K562 (cell line): ENCODE data around the gene ANKRD16. TPM values are rescaled to one million over a fixed set of nuclear protein-coding genes. Genes with fewer than 3 reads are reported as not detected.
A peak's percentile ranks its signal among the peaks of the same experiment; 100 is the strongest.

ENCODE experiments used
- CCNT2 ChIP-seq: IDR thresholded peaks from 2 replicates; pipeline ENCODE4 v1.6.1; 2011; ENCODE audit warnings: borderline replicate concordance, low read depth, mild to moderate bottlenecking, moderate library complexity, mixed read lengths, low read length; ENCODE audit not compliant: insufficient read length; ENCODE audit errors: extremely low read depth
- CXXC5 ChIP-seq: fragments of 250-450 bp; sonication (Bioruptor Pico); IDR thresholded peaks from 2 replicates; pipeline ENCODE4 v1.8.0; 2022; ENCODE audit warnings: inconsistent platforms, mild to moderate bottlenecking, moderate library complexity
- ELF2 ChIP-seq: fragments of 250-450 bp; sonication (Bioruptor Pico); IDR thresholded peaks from 2 replicates; pipeline ENCODE4 v1.5.0; 2021; ENCODE audit warnings: mild to moderate bottlenecking
- ETV1 ChIP-seq: fragments of 450-650 bp; conservative IDR thresholded peaks from 2 replicates; pipeline ENCODE4 v1.6.1; 2016; ENCODE audit warnings: missing genetic modification characterization, control low read depth, low read depth, missing compliant biosample characterization
- FOS ChIP-seq: IDR thresholded peaks from 3 replicates; pipeline ENCODE4 v1.6.1; 2011; ENCODE audit not compliant: insufficient read length; ENCODE audit errors: extremely low read depth
- L3MBTL2 ChIP-seq: fragments of 450-650 bp; IDR thresholded peaks from 2 replicates; pipeline ENCODE4 v1.6.1; 2016; ENCODE audit warnings: mild to moderate bottlenecking, moderate library complexity
- NONO ChIP-seq, 2 experiments: fragments of 200-400 bp in 1 of 2; fragments of 450-650 bp in 1 of 2; formaldehyde crosslinking in 1 of 2; IDR thresholded peaks; 2 replicates each; pipeline ENCODE4 v1.6.1; 2017; ENCODE audit warnings: low read depth in 2 of 2, mild to moderate bottlenecking in 2 of 2, moderate library complexity in 2 of 2, low read length in 1 of 2
- PHF20 ChIP-seq: fragments of 450-650 bp; IDR thresholded peaks from 2 replicates; pipeline ENCODE4 v1.6.1; 2018; ENCODE audit not compliant: partially characterized antibody
- RB1 ChIP-seq: fragments of 450-650 bp; IDR thresholded peaks from 2 replicates; pipeline ENCODE4 v1.6.1; 2017; ENCODE audit warnings: low read depth, mild to moderate bottlenecking
- RBFOX2 ChIP-seq: fragments of 200-400 bp; formaldehyde crosslinking; IDR thresholded peaks from 2 replicates; pipeline ENCODE4 v1.6.1; 2017; ENCODE audit warnings: low read depth, mild to moderate bottlenecking, low read length, moderate library complexity
- RFX1 ChIP-seq: fragments of 450-650 bp; IDR thresholded peaks from 2 replicates; pipeline ENCODE4 v1.6.1; 2016; ENCODE audit warnings: mild to moderate bottlenecking, moderate library complexity
- SPI1 ChIP-seq: IDR thresholded peaks from 2 replicates; pipeline ENCODE4 v1.6.1; 2011; ENCODE audit warnings: low read depth, low read length, control low read depth, borderline replicate concordance
- ZNF143 ChIP-seq: sonication (generic); formaldehyde crosslinking; IDR thresholded peaks from 2 replicates; pipeline ENCODE4 v1.9.0; 2022; ENCODE audit warnings: mild to moderate bottlenecking, missing genetic modification reagents
- polyA plus RNA-seq, 8 experiments: library from polyadenylated mRNA; depleted of rRNA in 4 of 8; stranded (reverse) in 5 of 8; unstranded in 3 of 8; fragments of >200 nt; fragmentation: Nextera tagmentation in 2 of 8; fragmentation: Illumina TruSeq in 1 of 8; extraction: Ambion mirVana in 2 of 8; extraction: Trizol in 1 of 8; gene quantifications; 2 replicates each; pipeline versions ENCODE4 v1.2.1 to v1.2.3, GENCODE V29; 2011 to 2014; ENCODE audit warnings: inconsistent platforms in 1 of 8, missing spikeins in 1 of 8
- total RNA-seq, 7 experiments: library from RNA; depleted of rRNA in 6 of 7; stranded (reverse); fragments of >200 nt in 6 of 7; fragmentation: Illumina TruSeq in 2 of 7; extraction: Trizol in 2 of 7; gene quantifications; 2 replicates each; pipeline versions ENCODE4 v1.2.1 to v1.2.3, GENCODE V29; 2011 to 2021; ENCODE audit warnings: low replicate concordance in 1 of 7
- TF ChIP-seq, protein P1 (sequence below): fragments of 450-650 bp; IDR thresholded peaks from 2 replicates; pipeline ENCODE4 v1.6.1; 2017; ENCODE audit warnings: antibody characterized with exemption
- TF ChIP-seq, protein P2 (sequence below): sonication (generic); formaldehyde crosslinking; IDR thresholded peaks from 2 replicates; pipeline ENCODE4 v1.9.0; 2022; ENCODE audit warnings: mild to moderate bottlenecking, missing genetic modification reagents
- TF ChIP-seq, protein P3 (sequence below), 3 experiments: fragments of 200-800 bp in 1 of 3; fragments of 250-450 bp in 1 of 3; fragments of 450-650 bp in 1 of 3; sonication (Bioruptor Pico) in 1 of 3; sonication (Bioruptor generic) in 1 of 3; formaldehyde crosslinking in 1 of 3; IDR thresholded peaks; 2 replicates each; pipeline versions ENCODE4 v1.6.1 to v1.8.0; 2016 to 2022; ENCODE audit warnings: mild to moderate bottlenecking in 2 of 3, missing genetic modification characterization in 2 of 3, missing compliant biosample characterization in 1 of 3, moderate library complexity in 1 of 3
- TF ChIP-seq, protein P4 (sequence below): fragments of 150-350 bp; IDR thresholded peaks from 2 replicates; pipeline ENCODE4 v1.6.1; 2014; ENCODE audit warnings: low read depth, mild to moderate bottlenecking, low read length, borderline replicate concordance

ANKRD16 gene
- total and polyA plus RNA-seq, 9 of the 15 experiments (the other 6 are each of a cell fraction or from before 2014, with no cell fraction given), result 1.5 to 16.0 (median 9.5) TPM

DNA sequence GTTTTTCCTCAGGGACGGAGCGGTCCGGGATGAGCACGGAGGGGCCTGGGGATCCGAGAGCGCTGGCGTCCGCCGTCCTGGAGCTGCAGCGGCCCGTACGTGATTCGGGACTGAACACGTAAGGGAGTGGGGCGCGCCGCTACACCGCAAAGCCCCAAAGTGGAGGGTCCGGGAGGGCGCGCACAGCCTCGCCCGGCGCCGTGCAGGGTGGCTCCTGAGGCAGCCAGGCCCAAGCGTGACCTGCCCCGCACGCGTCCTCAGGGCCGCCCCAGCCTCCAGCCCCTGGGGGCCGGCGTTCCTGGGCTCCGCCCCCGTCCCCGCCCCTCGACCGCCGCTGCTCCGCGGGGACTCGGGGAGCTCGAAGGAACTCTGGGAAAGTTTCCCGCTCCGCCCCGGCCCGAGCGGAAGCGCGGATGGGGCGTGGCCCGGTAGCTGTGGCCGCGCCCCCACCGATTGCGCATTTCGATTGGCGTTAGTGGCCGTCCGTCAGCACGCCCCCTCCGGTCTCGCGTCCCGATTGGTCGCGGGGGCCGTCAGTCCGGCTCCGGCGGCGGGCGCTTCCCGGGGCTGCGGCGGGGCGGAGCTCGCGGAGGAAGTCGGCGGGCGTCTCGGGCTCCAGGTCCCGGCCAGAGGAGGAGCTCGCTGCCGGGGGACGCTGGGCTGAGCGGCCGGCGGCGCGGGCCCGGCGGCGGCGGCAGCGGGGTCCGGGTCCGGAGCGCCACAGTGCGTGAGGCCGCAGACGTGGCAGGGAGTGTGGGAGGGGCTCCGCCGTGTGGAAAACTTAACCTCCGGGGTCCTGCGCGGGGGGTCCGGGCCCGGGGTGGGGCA lies at the start of gene ANKRD16, which contains the start of gene FBH1 (continued):
- TF ChIP-seq, protein P1, sequence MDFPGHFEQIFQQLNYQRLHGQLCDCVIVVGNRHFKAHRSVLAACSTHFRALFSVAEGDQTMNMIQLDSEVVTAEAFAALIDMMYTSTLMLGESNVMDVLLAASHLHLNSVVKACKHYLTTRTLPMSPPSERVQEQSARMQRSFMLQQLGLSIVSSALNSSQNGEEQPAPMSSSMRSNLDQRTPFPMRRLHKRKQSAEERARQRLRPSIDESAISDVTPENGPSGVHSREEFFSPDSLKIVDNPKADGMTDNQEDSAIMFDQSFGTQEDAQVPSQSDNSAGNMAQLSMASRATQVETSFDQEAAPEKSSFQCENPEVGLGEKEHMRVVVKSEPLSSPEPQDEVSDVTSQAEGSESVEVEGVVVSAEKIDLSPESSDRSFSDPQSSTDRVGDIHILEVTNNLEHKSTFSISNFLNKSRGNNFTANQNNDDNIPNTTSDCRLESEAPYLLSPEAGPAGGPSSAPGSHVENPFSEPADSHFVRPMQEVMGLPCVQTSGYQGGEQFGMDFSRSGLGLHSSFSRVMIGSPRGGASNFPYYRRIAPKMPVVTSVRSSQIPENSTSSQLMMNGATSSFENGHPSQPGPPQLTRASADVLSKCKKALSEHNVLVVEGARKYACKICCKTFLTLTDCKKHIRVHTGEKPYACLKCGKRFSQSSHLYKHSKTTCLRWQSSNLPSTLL, result no peak
- TF ChIP-seq, protein P2, sequence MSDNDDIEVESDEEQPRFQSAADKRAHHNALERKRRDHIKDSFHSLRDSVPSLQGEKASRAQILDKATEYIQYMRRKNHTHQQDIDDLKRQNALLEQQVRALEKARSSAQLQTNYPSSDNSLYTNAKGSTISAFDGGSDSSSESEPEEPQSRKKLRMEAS (CRISPR knock-in tag), result peak; percentile 89
- TF ChIP-seq PHF20 (peak; percentile 34), ELF2 (CRISPR knock-in tag) (peak; percentile 10; the same call in 1 of the 2 replicates), FOS (peak; percentile 98), RBFOX2 (peak; percentile 89), L3MBTL2 (peak; percentile 85), RB1 (peak; percentile 96), ZNF143 (CRISPR knock-in tag) (peak; percentile 68; the same call in 1 of the 2 replicates), CCNT2 (peak; percentile 86), ETV1 (tag) (peak; percentile 80), CXXC5 (CRISPR knock-in tag) (peak; percentile 100), SPI1 (peak; percentile 48; the same call in 1 of the 2 replicates), NONO (IDR thresholded peaks at IDR 0.05; ENCODE audit: low read depth in 2 of 2, low read length in 1 of 2) (peak; percentile 13 to 79; a peak in 2 of 4 replicates), RFX1 (peak; percentile 32; the same call in 1 of the 2 replicates)
- TF ChIP-seq, protein P3, sequence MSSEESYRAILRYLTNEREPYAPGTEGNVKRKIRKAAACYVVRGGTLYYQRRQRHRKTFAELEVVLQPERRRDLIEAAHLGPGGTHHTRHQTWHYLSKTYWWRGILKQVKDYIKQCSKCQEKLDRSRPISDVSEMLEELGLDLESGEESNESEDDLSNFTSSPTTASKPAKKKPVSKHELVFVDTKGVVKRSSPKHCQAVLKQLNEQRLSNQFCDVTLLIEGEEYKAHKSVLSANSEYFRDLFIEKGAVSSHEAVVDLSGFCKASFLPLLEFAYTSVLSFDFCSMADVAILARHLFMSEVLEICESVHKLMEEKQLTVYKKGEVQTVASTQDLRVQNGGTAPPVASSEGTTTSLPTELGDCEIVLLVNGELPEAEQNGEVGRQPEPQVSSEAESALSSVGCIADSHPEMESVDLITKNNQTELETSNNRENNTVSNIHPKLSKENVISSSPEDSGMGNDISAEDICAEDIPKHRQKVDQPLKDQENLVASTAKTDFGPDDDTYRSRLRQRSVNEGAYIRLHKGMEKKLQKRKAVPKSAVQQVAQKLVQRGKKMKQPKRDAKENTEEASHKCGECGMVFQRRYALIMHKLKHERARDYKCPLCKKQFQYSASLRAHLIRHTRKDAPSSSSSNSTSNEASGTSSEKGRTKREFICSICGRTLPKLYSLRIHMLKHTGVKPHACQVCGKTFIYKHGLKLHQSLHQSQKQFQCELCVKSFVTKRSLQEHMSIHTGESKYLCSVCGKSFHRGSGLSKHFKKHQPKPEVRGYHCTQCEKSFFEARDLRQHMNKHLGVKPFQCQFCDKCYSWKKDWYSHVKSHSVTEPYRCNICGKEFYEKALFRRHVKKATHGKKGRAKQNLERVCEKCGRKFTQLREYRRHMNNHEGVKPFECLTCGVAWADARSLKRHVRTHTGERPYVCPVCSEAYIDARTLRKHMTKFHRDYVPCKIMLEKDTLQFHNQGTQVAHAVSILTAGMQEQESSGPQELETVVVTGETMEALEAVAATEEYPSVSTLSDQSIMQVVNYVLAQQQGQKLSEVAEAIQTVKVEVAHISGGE (CRISPR knock-in tag; IDR thresholded peaks at IDR 0.05), result peak in 1 of 3 experiments; percentile 74; a peak in 2 of 6 replicates
- TF ChIP-seq, protein P4, sequence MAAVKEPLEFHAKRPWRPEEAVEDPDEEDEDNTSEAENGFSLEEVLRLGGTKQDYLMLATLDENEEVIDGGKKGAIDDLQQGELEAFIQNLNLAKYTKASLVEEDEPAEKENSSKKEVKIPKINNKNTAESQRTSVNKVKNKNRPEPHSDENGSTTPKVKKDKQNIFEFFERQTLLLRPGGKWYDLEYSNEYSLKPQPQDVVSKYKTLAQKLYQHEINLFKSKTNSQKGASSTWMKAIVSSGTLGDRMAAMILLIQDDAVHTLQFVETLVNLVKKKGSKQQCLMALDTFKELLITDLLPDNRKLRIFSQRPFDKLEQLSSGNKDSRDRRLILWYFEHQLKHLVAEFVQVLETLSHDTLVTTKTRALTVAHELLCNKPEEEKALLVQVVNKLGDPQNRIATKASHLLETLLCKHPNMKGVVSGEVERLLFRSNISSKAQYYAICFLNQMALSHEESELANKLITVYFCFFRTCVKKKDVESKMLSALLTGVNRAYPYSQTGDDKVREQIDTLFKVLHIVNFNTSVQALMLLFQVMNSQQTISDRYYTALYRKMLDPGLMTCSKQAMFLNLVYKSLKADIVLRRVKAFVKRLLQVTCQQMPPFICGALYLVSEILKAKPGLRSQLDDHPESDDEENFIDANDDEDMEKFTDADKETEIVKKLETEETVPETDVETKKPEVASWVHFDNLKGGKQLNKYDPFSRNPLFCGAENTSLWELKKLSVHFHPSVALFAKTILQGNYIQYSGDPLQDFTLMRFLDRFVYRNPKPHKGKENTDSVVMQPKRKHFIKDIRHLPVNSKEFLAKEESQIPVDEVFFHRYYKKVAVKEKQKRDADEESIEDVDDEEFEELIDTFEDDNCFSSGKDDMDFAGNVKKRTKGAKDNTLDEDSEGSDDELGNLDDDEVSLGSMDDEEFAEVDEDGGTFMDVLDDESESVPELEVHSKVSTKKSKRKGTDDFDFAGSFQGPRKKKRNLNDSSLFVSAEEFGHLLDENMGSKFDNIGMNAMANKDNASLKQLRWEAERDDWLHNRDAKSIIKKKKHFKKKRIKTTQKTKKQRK, result peak; percentile 98
